M059J (cell line): ENCODE measurements around the gene PSMD5. TPM values are rescaled to one million over a fixed set of nuclear protein-coding genes. Genes with fewer than 3 reads are reported as not detected.

Experiments used
- DNase-seq: peaks from one replicate; pipeline ENCODE4 v3.0.0-alpha.2; 2012; ENCODE audit warnings: low read depth
- total RNA-seq: library from RNA; depleted of rRNA; stranded (reverse); fragments of >200 nt; shearing (Covaris generic); gene quantifications from 2 replicates; pipeline ENCODE4 v1.2.3, GENCODE V29; 2014

Gene PSMD5
- total RNA-seq, 1 experiment from 2014 or later, result 58.3 TPM

DNA sequence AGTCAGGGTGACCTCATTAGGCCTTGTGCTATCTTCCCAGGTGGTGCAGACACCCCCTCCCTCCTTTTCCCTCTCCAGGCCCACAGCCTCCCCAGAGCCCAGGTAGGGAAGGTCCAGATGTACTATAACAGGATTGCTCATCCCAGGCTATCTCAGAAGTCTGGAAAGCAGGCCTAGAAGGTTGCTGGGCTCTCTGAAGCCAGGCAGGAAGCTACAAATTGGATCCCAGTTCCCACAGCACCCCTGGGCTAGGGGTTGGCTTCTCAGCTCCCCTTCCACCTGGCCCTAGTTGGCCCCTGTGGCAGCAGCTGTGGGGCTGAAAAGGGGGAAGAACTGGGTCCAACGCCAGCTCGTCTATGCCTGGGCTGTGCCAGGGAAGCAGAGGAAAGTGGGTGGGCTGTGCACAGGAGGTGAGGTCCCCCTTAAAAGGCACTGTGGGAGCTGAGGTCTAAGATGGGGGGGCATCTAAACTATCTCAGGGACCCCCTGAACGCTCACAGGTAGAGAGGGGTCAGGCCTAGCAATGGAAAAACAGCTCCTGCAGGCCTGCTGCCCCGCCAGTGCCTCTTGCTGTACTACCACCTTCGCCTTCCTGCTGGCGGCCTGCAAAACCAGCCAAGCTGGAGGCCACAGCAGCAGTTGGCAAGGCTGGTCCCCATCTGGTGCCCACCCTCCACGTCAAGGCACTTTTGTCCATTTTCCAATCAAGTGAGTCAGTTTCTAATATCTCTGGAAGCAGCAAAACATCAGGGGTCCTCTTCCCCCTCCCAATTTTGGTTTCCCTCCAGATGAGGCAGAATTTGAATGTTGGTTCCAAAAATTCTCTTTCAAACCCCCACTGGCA, 13.3 kb upstream of the PSMD5 start:
- DNase-seq, result no peak

DNA sequence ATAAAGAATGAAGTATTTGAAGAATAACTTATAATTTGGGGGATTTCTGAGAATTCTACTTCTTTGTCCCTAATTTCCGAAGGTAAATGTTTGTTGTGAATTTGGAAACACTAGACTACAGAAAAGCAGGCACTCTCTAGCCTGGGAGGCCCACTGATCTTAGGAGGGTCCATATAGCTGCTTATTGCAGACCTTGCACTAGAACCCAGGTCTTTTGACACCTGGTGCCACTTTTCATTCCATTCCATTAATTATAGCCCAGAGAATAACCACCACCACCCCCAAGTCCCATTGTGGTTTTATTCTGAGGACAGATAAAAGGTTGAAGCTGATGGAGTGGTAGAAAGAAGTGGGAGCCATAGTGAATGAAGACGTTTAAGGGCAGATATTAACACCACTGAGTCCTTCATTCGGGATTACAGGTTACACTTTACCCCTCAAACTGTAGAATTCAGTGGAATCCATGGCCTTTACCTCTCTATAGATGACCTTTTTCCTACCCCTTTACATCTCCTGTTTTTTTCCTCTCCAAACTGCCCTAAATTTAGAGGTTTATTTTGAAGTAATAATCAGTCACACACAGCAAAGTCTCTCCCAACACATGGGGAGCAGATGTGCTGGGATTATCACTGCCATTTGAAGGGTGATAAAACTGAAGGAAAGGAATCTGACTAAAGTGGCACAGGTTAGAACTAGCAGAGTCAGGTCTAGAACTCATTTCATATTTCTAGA, 12.0 kb upstream of the PSMD5 start:
- DNase-seq, result no peak

DNA sequence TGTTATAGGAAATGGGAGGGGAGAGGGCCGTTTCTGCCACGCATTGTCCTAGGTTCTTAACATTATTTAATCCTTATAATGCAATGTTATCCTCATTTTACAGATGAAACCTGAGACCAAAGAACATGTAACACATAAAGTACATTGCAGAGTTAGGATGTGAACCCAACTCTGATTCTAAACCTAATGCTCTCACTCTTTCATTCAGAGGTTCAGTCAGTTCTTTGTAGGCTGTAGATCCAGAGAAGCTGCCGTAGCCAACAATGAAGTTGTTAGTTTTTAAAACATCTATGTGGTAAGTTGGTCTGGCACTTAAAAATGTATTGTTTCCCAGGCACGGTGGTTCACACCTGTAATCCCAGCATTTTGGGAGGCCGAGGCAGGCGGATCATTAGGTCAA, 10.5 kb upstream of the PSMD5 start:
- no peak for DNase-seq

DNA sequence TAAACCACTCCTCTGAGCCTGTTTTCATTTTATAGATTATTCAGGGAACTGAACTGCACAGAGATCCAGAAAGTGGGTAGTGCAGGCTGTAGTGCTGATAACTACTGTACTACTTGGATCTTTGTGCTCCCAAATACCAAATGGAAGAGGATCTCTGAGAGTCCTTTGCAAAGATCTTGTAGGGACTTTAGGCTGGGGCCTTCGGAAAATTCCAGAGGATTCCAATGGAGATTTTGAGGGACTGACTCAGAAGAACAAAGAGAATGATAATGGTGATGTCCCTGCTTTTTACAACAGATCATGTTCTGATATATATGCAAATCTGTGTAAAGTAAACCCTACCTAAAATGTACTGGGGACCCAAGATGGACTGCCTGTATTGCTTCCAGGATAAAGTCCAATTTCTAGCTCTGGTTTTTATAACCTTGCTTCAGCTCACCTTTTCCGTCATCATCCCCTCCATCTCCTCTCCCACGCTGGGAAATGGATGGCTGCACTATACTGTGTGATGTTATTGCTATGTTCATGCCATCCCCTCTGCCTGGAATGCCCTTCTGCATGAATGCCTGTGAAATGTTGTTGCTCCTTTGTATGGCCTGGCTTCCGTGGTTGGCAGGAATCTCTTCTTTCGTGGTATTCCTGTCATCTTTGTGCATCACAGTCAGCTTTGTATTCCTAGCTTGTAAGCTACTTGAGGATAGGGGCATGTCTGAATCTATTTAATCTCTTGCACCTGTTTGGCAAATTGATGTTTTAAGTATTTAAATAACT, 9.7 kb upstream of the PSMD5 start:
- peak; percentile 61 for DNase-seq

DNA sequence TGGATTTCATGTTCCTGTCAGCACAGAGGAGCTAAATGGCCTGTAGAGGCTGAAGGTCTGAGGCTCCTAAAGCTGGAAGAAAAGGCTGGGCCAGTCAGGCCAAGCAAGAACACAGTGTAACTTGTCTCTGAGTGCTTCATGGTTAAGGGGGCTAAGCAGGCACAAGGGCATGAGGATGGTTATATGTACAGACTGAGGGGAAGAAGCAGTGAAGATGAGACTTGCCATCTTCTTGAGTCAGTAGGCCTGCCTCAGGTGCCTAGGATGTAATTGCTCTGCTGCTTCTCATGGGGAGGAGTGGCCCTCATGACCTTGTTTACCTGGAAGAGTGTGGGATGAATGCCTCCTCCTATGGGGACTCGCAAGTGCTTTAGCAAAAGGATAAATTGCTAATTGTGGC, 8.7 kb upstream of the PSMD5 start:
- DNase-seq, result no peak

DNA sequence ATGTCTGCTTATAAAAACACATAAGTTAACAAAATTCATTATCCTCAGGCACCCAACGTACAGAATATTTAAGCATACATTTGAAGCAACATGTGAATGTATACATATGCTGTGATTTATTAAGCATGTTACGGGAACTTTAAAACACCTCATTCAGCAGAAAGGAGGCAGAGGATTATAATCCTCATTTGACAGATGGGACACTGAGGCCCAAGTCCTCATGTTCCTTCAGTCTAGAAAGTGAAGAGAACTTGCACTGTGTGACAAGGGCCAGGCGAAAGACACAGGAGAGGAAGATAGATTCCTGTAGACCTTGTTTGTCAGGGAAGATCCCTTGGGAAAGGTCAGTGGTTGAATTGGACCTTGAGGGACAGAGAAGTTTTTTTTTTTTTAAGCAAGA, 7.6 kb upstream of the PSMD5 start:
- DNase-seq, result no peak

DNA sequence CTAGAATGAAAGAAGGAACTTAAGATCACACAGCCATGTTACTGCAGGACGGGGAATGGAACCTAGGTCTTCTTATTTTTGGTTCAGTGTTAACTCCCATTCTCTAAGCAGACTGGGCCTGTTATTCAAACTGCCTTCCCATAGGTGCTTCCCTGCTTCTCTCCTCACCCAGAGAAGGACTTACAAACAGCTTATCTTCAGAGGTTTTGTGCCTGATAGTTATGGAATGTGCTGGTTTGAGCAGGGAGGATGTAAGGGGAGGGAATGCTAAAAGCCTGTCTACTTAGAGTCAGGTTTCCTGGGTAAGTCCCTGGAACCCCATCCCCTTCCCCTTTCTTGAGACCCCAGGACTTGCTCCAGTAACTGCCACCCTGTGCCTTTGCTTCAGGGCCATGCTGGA, 4.2 kb upstream of the PSMD5 start:
- DNase-seq, result no peak

DNA sequence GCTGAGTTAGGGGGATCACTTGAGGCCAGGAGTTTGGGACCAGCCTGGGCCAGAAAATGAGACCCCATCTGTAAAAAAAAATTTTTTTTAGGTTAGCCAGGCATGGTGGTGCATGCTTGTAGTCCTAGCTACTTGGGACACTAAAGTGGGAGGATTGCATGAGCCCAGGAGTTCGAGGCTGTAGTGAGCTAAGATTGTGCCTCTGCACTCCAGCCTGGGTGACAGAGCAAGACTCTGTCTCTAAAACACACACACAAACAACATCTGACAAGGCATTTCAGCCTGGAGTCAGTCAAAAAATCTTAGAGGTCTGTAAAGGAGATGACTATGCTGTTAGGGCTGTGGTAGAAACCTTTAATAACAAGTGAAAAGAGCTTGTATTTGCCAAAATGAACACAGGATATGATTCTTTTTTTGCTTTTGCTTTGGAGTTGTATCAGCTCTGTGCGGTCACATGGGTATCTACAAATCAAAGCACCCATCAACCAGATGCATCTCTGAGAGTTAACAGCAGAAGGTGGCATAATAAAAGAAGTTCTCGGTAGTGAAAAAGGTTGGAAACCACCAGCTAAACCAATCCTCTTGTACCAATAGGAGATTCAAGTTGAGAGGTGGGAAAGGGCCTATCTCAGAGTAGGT, 3.6 kb upstream of the PSMD5 start:
- DNase-seq, result no peak

DNA sequence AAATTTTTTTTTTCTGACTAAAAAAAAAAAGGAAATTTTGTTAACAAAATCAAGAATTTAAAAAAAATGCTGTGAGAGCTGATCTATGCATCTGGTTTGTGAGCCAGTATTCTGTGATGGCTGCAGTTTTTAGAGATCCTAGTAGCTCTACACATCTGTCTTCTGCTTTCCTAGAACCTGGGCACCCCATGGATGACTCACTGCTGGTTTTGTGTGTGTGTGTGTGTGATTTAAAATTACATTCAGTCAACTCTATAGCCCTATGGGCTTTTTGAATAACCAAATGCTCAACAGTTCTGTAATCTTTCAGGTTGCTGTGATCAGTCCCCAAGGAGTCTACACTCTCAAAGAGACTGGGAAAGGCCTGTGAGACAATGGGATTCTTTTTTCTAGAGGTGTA, 2.5 kb upstream of the PSMD5 start:
- peak; percentile 44 for DNase-seq

DNA sequence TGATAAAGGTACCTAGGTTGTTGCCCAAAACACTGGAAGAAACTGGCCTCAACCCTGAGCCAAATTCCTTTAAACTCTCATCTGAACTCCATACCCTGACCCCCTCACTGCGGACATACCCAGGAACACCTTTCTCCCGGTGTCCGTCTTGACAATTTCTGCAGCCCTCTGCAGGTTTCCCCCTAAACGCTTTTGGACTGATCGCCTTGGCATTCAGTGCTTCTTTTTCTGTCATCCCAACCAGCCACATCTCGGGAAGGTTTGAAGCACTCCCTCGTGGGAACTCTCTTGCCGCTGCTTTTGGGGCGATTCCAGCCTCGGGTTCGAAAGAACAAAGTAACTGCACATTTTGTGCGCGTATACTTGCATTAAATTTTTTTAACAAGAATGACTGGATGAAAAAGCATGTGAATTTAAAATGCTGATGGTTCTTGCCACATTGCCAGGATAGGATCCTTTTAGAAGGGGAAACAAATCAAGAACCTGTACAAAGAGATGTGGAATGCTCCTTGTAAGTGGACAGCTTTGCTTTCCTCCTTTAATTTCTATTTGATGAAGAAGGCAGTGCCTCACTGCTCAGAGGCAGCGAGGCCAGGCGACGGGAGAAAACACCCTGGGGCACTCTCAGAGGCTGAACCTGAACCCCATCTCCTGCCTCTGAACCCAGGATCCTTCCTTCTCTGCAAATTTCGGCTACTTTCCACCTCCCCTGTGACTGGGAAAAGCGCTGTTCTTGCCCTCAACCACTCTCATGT, 615 bp downstream of the PSMD5 start:
- DNase-seq, result peak; percentile 44

DNA sequence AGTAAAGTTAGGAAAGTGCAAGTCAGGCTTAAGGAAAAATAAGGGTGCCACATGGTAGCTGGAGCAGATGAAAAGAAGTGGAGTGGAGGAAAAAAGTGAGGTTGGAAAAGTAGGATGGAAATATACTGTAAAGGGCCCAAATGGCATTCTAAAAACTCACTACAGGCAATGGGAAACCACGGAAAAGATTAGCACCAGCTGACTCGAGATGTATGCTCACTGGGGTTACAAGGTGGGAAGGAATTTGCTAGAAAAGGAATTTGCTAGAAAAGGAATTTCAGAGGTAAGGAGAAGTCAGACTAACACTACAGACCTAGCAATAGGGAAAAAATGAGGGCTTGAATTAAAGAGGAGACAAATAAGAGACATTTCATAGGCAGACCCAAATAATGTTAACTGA, 3.6 kb downstream of the PSMD5 start:
- DNase-seq, result peak; percentile 45

DNA sequence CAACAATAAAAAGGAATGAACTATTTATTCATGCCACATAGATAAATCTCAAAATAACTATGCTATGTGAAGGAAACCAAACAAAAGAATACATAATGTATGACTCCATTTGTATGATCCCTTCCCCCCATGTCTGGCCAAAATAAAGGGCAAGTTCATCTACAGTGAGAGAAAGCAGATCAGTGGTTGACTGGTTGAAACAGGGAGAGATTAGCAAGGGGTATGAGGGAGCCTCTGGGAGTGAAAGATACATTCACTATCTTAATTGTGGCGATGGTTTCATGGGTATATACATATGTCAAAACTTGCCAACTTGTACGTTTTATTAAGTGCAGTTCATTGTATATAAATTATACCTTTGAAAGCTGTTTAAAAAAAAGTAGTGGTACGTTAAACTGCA, 4.8 kb downstream of the PSMD5 start:
- DNase-seq, result no peak

DNA sequence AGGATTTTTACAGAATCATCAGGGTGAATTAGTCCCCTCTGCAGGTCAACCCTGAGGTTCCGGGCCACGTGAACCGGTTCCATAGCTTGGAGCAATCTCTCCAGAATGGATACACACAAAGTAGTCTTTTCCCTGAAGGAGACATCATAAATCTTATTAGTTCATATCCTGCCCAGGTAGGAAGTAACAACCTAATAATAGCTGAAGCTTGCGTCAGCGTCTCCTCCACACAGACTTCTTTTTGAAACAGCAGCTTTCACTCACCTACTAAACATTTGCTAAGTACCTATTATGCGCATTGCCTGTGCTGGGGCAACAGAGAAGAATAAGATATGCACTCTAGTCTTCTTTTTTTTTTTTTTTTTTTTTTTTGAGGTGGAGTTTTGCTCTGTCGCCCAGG, 9.4 kb downstream of the PSMD5 start:
- DNase-seq, result no peak

DNA sequence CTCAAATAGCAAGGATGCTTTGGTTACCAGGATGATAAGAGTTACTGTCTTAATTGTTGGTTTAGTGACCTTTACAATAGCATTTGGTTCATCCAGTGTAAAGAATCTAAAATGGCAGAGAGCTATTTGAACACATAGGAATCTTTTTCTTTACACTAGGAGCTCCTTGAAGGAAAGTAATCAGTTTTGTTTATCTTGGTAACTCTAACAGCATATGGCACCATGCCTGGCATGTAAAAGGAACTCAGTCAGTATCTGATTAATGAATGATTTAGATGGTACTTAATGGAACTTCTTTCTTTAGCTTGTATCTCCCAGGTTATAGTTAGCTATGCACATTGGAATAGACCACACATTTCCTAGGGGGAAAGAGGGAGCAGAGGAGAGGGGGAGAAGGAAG, 9.9 kb downstream of the PSMD5 start:
- DNase-seq, result no peak

DNA sequence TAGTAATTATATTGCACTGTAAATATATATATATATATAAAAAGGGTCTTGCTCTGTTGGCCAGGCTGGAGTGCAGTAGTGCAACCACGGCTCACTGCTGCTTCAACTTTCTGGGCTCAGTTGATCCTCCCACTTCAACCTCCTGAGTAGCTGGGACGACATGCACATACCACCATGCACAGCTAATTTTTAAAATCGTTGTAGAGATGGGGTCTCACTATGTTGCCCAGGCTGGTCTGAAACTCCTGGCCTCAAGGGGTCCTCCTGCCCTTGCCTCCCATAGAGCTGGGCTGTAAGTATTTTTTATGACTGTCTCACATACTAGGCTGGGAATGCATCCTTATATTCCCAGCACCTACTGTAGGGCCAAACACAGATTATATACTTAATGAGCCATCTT, 11.9 kb downstream of the PSMD5 start:
- no peak for DNase-seq

DNA sequence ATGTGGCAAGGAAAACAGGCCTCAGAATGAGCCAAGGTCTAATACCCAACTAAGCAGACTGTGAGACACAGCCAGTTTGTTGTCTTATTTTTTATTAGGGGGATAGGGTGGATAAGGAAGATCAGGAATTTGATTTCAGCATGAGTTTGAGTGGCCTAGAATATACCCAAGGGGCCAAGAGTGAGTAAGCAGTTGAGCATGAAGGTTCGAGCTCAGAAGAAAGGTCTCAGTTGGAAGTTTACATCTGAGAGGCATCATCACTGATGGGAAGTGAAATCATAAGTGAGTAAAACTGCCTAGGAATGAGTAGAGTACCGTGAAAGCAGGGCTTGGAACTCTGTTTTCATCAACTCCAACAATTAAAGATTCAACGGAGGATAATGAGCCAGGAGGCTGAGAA, 12.6 kb downstream of the PSMD5 start:
- no peak for DNase-seq

DNA sequence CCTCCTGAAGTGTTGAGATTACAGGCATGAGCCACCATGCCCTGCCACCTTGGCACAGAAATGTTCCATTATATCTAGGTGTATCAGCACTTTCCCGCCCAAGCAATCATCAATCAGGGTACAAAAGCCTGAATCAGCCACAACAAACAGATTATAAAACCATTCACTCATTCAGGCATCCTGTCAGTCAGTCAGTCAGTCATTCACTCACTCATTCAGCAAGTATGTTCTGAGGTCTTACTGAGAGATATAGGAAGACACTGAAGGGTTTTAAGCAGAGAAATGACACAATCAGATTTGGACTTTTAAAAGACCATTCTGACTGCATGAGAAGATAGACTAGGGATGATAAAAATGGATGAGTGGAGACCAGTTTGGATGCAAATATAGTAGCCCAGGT, 13.1 kb downstream of the PSMD5 start:
- DNase-seq, result no peak

DNA sequence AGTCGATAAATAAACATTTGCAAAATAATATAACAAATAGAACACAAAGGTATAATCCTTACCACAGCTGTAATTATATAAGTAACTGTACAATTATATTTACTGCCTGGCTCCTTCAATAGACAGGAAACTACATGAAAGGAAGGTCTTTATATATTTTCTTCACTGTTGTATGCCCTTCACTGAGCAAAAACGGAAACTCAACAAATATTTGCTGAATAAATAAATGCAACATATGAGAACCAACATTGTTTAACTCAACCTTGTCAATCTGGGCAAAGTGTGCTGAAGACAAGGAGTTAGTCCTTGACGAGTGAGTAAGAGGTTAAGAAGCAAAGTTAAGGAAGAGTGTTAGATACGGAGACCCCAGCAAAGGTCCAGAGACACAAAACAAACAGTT, 22.6 kb downstream of the PSMD5 start:
- no peak for DNase-seq

DNA sequence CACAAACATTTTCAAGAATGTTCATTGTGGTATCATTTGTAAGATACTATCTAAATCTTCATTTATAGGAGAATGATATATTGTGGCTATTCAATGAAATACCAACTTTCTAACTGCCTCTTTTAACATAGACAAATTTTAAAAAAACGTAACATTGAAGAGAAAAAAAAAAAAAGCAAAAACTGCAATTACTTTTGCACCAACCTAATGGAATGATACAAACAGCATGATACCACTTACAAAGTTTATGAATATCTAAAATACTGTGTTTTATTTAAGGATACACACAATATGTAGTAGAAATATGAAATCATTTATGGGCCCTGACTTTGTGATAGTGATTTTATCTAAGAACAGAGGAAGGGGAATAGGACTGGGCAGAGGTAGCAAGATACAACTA, 24.1 kb downstream of the PSMD5 start:
- no peak for DNase-seq

DNA sequence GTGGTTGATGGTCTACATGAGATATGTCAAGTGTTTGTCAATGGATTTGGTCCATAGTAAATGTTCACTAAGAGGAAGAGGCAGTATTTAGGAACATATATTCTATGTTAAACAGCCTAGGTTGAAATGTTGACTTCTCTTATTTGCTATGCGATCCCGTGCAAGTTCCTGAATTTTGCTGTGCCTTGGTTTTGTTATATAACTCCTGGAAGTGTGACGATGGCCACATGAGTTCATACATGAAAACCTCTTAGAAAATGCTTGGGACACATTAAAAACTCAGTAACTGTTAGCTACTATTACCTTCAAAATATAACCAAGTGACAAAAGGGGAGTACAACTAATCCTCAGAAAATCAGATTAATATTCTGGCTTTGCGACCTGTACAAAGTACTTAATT, 27.6 kb downstream of the PSMD5 start:
- no peak for DNase-seq

DNA sequence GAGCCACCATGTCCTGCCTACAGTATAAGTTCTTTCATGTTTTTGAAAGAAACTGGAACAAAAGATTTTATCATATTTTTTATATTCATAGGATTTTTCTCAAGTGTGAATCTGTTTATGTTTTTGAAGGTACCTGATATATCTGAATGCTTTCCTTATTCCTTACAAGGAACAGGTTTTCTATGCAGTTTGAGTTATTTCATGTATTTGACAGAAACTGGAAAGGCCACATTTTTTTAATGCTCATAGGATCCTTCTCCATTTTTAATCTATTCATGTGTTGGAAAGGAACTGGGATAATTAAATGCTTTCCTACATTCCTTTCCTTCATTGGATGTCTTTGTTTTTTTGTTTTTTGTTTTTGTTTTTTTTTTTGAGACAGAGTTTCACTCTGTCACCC, 33.8 kb downstream of the PSMD5 start:
- DNase-seq, result no peak
